HUDEP-2 (cell line): Measurements from ENCODE around the gene B3GALT6.

Experiments used
- DNase-seq, 76 experiments: peaks; one replicate each; lab custom pipeline; 2025; ENCODE audit not compliant: unreplicated experiment in 76 of 76; lab: John Stamatoyannopoulos, UW

B3GALT6 gene

GRCh38 chr1:1259540-1259939 lies 27.5 kb downstream of the B3GALT6 start:
- no peak for DNase-seq

GRCh38 chr1:1259951-1260600 lies 28.0 kb downstream of the B3GALT6 start:
- peak in 23 of 76 experiments; percentile 5 to 53 (median 26) for DNase-seq

- DNase-seq, result peak in 73 of 76 experiments; percentile 30 to 89 (median 74)
These were observed 29.0 kb downstream of the B3GALT6 start for GRCh38 chr1:1260843-1261560.

GRCh38 chr1:1262071-1262470 lies 30.0 kb downstream of the B3GALT6 start:
- DNase-seq, result peak in 62 of 76 experiments; percentile 6 to 69 (median 44)

- DNase-seq, result no peak
These were observed 30.7 kb downstream of the B3GALT6 start for GRCh38 chr1:1262758-1263157.

- DNase-seq, result no peak
These were observed 32.0 kb downstream of the B3GALT6 start for GRCh38 chr1:1264026-1264425.

- DNase-seq, result peak in 15 of 76 experiments; percentile 5 to 34 (median 13)
These were observed 32.8 kb downstream of the B3GALT6 start for GRCh38 chr1:1264868-1265272.

- DNase-seq, result no peak
These were observed 35.6 kb downstream of the B3GALT6 start for GRCh38 chr1:1267488-1268283.

- DNase-seq, result no peak
These were observed 36.2 kb downstream of the B3GALT6 start for GRCh38 chr1:1268284-1268682.

GRCh38 chr1:1270813-1271212 lies 38.8 kb downstream of the B3GALT6 start:
- DNase-seq, result no peak

- peak in 5 of 76 experiments; percentile 13 to 38 (median 24) for DNase-seq
These were observed 40.5 kb downstream of the B3GALT6 start for GRCh38 chr1:1272341-1273208.

- peak in 1 of 76 experiments; percentile 39 for DNase-seq
These were observed 41.1 kb downstream of the B3GALT6 start for GRCh38 chr1:1273209-1273511.

GRCh38 chr1:1273512-1274298 lies 41.7 kb downstream of the B3GALT6 start, which contains the start of gene UBE2J2:
Gene UBE2J2, minus strand, starts transcription at chr1:1273854. Its CDS starts 5,862 bp downstream, at chr1:1267992.
- DNase-seq, result peak in 74 of 76 experiments; percentile 31 to 93 (median 84)

GRCh38 chr1:1274299-1274930 lies 42.4 kb downstream of the B3GALT6 start:
- DNase-seq, result peak in 1 of 76 experiments; percentile 45

GRCh38 chr1:1274931-1275431 lies 42.9 kb downstream of the B3GALT6 start:
- DNase-seq, result no peak

GRCh38 chr1:1275836-1276235 lies 43.8 kb downstream of the B3GALT6 start:
- DNase-seq, result no peak

- no peak for DNase-seq
These were observed 46.6 kb downstream of the B3GALT6 start for GRCh38 chr1:1278620-1279019.

- no peak for DNase-seq
These were observed 47.0 kb downstream of the B3GALT6 start for GRCh38 chr1:1279028-1279427.
